Omental fat pad (tissue), 4 donors: ENCODE measurements around the gene OPHN1. TPM values are rescaled to one million over a fixed set of nuclear protein-coding genes. Genes with fewer than 3 reads are reported as not detected.

Experiments used
- ATAC-seq: fragments of 150-250 bp; one replicate; pipeline ENCODE4 v1.9.1; 2016; ENCODE audit warnings: mild to moderate bottlenecking, moderate library complexity; ENCODE audit not compliant: low FRiP score
- DNase-seq: peaks from one replicate; pipeline ENCODE4 v3.0.0-alpha.2; 2019; ENCODE audit warnings: low spot score
- total RNA-seq, 4 donors: library from RNA; depleted of rRNA; stranded (reverse); fragments of >200 nt; gene quantifications; one replicate each; pipeline ENCODE4 v1.1.0, GENCODE V29; 2016
- TF ChIP-seq, protein P1 (sequence below), 3 donors: fragments of 450-650 bp; IDR thresholded peaks; one replicate each; pipeline ENCODE4 v1.5.1; 2016 to 2017; ENCODE audit warnings: antibody characterized with exemption in 3 of 3, mild to moderate bottlenecking in 3 of 3, moderate library complexity in 2 of 3

Gene OPHN1
- total RNA-seq, 4 donors from 2014 or later: 5.3 to 24.1 (median 6.6) TPM

DNA sequence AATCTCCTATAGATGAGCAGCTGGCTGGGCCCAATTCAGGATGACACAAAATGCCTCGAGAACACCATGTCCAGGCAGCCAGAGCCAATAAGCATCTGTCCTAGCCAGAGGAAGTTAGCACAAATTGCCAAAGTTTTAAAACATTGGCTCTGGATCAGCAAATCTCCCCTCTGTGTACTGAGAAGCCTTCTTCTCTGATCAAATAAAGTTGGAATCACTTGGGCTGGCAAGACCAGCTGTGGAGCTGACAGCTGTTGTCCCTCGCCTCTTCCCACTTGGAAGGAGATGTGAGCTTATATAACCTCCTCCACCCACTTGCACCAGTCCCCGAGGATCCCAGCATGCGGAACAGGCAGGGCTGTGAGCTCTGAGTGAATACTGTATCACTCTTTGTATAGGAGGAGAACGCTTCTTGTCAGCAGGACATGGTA, 183.9 kb downstream of the OPHN1 start:
- TF ChIP-seq, protein P1, sequence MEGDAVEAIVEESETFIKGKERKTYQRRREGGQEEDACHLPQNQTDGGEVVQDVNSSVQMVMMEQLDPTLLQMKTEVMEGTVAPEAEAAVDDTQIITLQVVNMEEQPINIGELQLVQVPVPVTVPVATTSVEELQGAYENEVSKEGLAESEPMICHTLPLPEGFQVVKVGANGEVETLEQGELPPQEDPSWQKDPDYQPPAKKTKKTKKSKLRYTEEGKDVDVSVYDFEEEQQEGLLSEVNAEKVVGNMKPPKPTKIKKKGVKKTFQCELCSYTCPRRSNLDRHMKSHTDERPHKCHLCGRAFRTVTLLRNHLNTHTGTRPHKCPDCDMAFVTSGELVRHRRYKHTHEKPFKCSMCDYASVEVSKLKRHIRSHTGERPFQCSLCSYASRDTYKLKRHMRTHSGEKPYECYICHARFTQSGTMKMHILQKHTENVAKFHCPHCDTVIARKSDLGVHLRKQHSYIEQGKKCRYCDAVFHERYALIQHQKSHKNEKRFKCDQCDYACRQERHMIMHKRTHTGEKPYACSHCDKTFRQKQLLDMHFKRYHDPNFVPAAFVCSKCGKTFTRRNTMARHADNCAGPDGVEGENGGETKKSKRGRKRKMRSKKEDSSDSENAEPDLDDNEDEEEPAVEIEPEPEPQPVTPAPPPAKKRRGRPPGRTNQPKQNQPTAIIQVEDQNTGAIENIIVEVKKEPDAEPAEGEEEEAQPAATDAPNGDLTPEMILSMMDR (IDR thresholded peaks at IDR 0.05): no peak
- no peak for ATAC-seq
- no peak for DNase-seq

DNA sequence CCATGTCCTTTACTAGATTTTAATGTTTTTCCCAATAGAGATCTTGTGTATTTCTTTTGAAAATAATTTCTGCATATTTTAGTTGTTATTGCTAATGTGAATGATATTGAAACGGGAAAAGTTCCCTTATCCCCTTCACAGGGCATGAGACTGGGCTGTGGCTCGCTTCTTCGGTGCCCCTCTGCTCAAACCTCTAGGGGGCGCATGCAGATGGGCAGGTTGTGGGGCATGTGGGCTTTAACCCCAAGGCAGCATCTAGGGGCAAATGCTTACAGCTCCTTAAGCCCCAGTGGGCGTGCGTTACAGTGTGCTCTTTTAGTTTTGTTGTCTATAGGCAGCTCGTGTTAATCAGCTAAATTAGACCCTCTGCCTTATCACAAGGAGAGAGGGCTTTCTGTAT, 194.7 kb downstream of the OPHN1 start:
- ATAC-seq (no peak), DNase-seq (no peak)
- TF ChIP-seq, protein P1 (IDR thresholded peaks at IDR 0.05): no peak

DNA sequence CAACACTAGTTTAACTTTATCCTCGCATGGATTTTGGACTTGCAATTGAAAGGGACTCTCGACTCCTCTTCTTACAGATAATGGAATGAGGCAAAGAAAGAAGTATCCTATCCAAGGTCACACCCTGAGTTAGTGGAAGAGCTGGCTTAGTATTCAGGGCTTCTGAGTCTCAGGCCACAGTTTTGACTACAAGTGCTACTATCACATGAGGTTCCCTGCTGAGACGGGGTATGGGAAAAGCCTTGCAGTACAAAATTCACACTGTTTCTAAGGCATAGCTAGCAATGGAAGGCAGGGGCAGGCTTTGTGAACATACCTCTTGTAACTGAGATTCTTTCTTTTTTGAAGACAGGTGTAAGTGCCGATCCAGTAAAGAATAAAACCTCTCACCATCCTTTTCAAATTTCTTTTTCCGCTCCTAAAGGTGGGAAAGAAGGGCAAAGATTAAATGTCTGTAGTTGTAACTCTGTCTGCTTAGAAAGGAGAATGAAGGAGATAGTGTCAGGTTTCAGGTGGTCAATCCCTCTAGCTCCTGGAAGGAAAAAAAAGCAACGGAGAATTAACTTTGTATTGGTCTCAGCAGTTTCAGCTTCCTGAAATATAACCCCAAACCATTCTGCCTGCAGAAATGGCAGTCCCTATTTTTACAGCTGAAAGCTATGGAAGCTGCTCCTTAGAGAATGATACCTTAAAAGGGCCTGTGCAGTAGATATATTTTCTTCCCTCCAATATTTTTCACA, 199.0 kb downstream of the OPHN1 start:
- ATAC-seq: no peak
- no peak for DNase-seq
- TF ChIP-seq, protein P1 (IDR thresholded peaks at IDR 0.05): no peak

DNA sequence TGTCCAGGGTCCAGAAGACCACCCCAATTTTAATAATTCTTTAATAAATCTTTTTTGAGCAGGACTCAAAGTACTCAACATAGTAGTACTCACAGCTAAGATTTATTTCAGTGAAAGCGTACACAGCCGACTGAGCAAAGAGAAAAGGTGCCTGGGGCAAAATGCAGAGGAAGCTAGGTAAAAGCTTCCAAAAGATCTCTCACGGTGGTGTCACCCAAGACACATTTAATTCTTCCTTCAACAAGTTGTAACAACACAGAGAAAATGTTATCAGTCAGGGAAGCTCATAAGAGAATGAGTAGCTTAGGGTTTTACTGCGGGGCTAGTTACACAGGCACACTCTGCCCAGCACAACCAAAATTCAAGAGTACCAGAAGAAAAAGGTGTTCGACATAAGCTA, 201.1 kb downstream of the OPHN1 start:
- TF ChIP-seq, protein P1 (IDR thresholded peaks at IDR 0.05): no peak
- ATAC-seq (no peak), DNase-seq (no peak)

DNA sequence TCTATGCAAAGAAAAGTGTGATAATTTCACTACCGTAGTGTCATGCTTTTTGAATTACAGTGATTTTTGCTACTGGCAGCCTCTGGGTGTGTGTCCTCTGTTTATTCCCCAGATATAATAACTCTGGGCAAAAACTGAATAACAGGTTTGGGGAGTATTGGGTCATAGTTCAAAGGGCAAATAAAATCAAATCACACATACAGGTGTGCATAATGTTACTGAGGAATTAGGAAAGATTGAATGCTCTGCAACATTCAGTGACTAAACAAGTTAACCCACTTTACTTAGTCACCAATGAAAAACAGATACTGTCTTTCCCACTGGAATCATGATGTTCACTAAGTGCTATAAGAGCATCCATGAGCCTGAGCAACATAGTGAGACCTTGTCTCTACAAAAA, 224.3 kb downstream of the OPHN1 start:
- DNase-seq: no peak
- TF ChIP-seq, protein P1 (IDR thresholded peaks at IDR 0.05): no peak
- no peak for ATAC-seq

DNA sequence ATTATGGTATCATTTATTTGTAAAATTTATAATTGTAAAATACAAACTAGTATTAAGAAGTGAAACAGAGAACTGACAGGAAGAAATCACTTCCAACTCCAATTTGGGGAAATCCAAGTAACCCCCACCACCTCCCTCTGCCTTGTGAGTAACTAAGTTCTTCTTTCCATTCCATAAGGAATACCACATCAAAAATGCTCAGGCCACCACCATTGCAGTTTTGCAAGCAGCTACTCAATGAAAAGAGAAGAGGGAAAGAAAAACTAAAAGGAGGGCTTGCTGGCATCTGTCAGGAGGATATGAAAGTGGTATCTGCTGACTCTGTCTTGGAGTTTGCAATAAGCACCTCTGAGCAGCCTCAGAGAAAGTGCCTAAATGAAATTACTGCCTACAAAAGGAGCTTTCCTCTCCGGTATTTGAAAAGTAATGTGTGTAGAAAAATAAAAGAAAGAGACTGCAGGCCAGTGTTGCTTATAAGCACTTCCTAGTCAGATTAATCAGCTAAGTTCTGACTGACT, 228.7 kb downstream of the OPHN1 start:
- ATAC-seq (no peak), DNase-seq (no peak)
- TF ChIP-seq, protein P1 (IDR thresholded peaks at IDR 0.05): no peak

DNA sequence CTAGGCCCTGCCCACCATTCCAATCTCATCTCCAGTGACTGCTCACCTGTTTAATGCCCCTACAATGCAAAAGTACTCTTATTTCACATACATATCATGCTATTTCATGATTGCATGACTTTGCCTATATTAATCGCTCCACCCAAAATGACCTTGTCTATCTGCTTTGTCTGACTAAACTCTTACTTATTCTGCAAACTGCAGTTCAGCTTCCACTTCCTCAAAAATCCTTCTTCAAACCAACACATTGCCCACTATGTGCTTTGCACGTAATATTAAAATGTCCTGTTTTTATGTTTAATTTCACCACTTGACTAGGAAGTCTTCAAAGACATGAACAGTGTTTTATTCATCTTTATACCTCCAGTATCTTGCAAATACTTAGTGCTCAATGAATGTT, 229.6 kb downstream of the OPHN1 start:
- DNase-seq (no peak), ATAC-seq (no peak)
- TF ChIP-seq, protein P1 (IDR thresholded peaks at IDR 0.05): no peak
